Esophagus muscularis mucosa (tissue), 4 donors: ENCODE data around the gene BRSK1.

Experiments
- CTCF ChIP-seq, 3 experiments: fragments of 200-600 bp in 2 of 3; fragments of 450-650 bp in 1 of 3; sonication (generic) in 2 of 3; IDR thresholded peaks; one replicate each; pipeline ENCODE4 v1.5.1; 2017 to 2019; ENCODE audit warnings: antibody characterized with exemption in 3 of 3, mild to moderate bottlenecking in 2 of 3, moderate library complexity in 1 of 3
- EP300 ChIP-seq: sonication (generic); formaldehyde crosslinking; IDR thresholded peaks from one replicate; pipeline ENCODE4 v1.6.1; 2017; ENCODE audit warnings: antibody characterized with exemption
- POLR2A ChIP-seq: fragments of 450-650 bp; IDR thresholded peaks from one replicate; pipeline ENCODE4 v1.6.1; 2017; ENCODE audit warnings: antibody characterized with exemption, moderate library complexity, mild to moderate bottlenecking, low read depth
- POLR2AphosphoS5 ChIP-seq, 2 donors: sonication (generic); formaldehyde crosslinking; IDR thresholded peaks; one replicate each; pipeline ENCODE4 v1.6.1; 2017; ENCODE audit warnings: antibody characterized with exemption in 2 of 2

- TF ChIP-seq CTCF (IDR thresholded peaks at IDR 0.05) (no peak), POLR2A (no peak), POLR2AphosphoS5 (IDR thresholded peaks at IDR 0.05) (no peak), EP300 (no peak)
Observed at GRCh38 chr19:55352549-55353145, 68.8 kb downstream of the BRSK1 start.
